Epithelial cell of proximal tubule (primary cell): ENCODE measurements around the gene CENPM. TPM values are rescaled to one million over a fixed set of nuclear protein-coding genes. Genes with fewer than 3 reads are reported as not detected.

ENCODE experiments used
- DNase-seq: peaks from one replicate; pipeline ENCODE4 v3.0.0-alpha.2; 2011; ENCODE audit warnings: low read depth
- H3K4me3 ChIP-seq: 2 replicates; pipeline ENCODE4 v1.5.1; 2011; ENCODE audit warnings: low read depth, mild to moderate bottlenecking, low read length
- CTCF ChIP-seq: conservative IDR thresholded peaks from 2 replicates; pipeline ENCODE4 v1.5.1; 2012; ENCODE audit warnings: low read depth, mild to moderate bottlenecking, low read length
- total RNA-seq: library from RNA; depleted of rRNA; stranded (reverse); fragments of >200 nt; gene quantifications from 2 replicates; pipeline ENCODE4 v1.2.3, GENCODE V29; 2015

CENPM gene
- total RNA-seq, 1 donor from 2014 or later = 58.2 TPM

- no peak for TF ChIP-seq CTCF
- no peak overlapping the region for H3K4me3 ChIP-seq
- no peak for DNase-seq
These were observed 33.8 kb downstream of the CENPM start for GRCh38 chr22:41913040-41913719.

- no peak for DNase-seq
- no peak overlapping the region for H3K4me3 ChIP-seq
- TF ChIP-seq CTCF = no peak
These were observed 34.5 kb downstream of the CENPM start for GRCh38 chr22:41912338-41913039.

- no peak for DNase-seq
- H3K4me3 ChIP-seq = no peak overlapping the region
- no peak for TF ChIP-seq CTCF
These were observed 35.8 kb downstream of the CENPM start for GRCh38 chr22:41911001-41911611.

GRCh38 chr22:41910050-41911000 is 36.6 kb downstream of the CENPM start:
- peak overlapping the region; percentile 8 for H3K4me3 ChIP-seq
- no peak for TF ChIP-seq CTCF
- DNase-seq = no peak

- DNase-seq = no peak
- no peak overlapping the region for H3K4me3 ChIP-seq
- TF ChIP-seq CTCF = no peak
These were observed 37.5 kb downstream of the CENPM start for GRCh38 chr22:41909310-41910049.
